GM06990 (cell line): ENCODE data around the gene ZNF407.

ENCODE experiments used
- DNase-seq: peaks from one replicate; pipeline ENCODE4 v3.0.0-alpha.2; 2011; ENCODE audit not compliant: insufficient read length; ENCODE audit errors: extremely low read depth
- H3K27me3 ChIP-seq: replicated peaks from 2 replicates; pipeline ENCODE4 v1.6.0; 2011; ENCODE audit warnings: low read length; ENCODE audit not compliant: control insufficient read depth, insufficient read depth
- H3K36me3 ChIP-seq: 2 replicates; pipeline ENCODE4 v1.5.1; 2011; ENCODE audit warnings: low read length; ENCODE audit not compliant: control insufficient read depth, insufficient read depth
- H3K4me3 ChIP-seq: replicated peaks from 2 replicates; pipeline ENCODE4 v1.5.1; 2011; ENCODE audit warnings: low read depth, mild to moderate bottlenecking, control low read depth, low read length
- CTCF ChIP-seq: IDR thresholded peaks from 2 replicates; pipeline ENCODE4 v1.5.1; 2011; ENCODE audit warnings: low read length, control low read depth, mild to moderate bottlenecking, inconsistent platforms; ENCODE audit not compliant: insufficient read depth, poor library complexity, severe bottlenecking

Gene ZNF407

GRCh38 chr18:74637070-74637469 is 39.4 kb downstream of the ZNF407 start:
- H3K27me3 ChIP-seq: no peaks in the 10 kb centered on the region
- TF ChIP-seq CTCF: no peak
- DNase-seq: no peak
- H3K36me3 ChIP-seq: peaks cover 1% of the 10 kb centered on the region
- H3K4me3 ChIP-seq: no peak overlapping the region

GRCh38 chr18:74638210-74638609 is 40.5 kb downstream of the ZNF407 start:
- no peak for TF ChIP-seq CTCF
- DNase-seq: no peak

DNA sequence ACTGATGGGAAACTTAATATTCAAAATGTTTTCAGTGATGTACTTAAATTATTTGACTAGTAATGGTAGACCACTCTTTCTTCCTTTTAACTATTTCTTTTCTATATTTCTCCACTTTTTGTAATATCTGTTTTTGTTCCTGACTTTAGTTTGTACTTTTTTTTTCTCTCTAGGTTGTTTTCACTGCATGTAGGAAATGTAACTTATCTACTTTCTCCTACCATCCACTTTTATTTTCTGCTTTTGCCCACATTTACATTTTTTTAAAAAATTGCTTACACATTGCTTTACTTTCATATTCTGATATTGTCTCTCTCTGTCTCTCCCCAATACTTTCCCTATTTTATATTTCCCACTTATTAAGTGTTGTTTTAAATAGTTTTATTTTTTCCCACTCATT is 47.0 kb downstream of the ZNF407 start:
- DNase-seq: no peak
- Histone ChIP-seq H3K27me3 (no peaks in the 10 kb centered on the region), H3K36me3 (peaks cover 1% of the 10 kb centered on the region; the same call in 1 of the 2 replicates), H3K4me3 (no peak overlapping the region)
- TF ChIP-seq CTCF: no peak

More at GRCh38 chr18:74638210-74638609, 40.5 kb downstream of the ZNF407 start:
- Histone ChIP-seq H3K36me3 (peaks cover 1% of the 10 kb centered on the region; the same call in 1 of the 2 replicates), H3K27me3 (no peaks in the 10 kb centered on the region), H3K4me3 (no peak overlapping the region)

DNA sequence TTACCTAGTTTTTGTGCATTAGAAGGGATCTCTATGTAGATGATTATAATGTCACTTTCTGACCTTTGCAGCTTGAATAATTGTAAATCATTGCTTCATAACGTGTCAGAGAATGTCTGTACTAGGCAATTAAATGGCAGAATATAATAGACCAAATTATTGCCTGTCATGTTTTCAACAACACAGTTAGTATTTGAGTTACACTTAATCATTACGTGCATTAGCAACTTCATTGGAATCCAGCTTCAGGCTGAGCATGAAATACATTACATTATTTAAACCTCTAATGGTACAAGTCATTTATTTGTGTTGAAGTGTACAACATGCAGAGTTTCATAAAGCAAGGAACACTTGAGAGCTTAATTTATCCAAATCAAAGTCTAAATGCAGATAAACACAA is 48.0 kb downstream of the ZNF407 start:
- no peak for DNase-seq
- H3K36me3 ChIP-seq: peaks cover 1% of the 10 kb centered on the region; the same call in 1 of the 2 replicates
- TF ChIP-seq CTCF: no peak
- no peaks in the 10 kb centered on the region for H3K27me3 ChIP-seq
- H3K4me3 ChIP-seq: no peak overlapping the region

- Histone ChIP-seq H3K36me3 (peaks cover 1% of the 10 kb centered on the region; the same call in 1 of the 2 replicates), H3K4me3 (no peak overlapping the region), H3K27me3 (no peaks in the 10 kb centered on the region)
- TF ChIP-seq CTCF: no peak
- no peak for DNase-seq
These were observed 53.9 kb downstream of the ZNF407 start for GRCh38 chr18:74651327-74652128.
